Sigmoid colon (tissue), 4 donors: ENCODE data around the gene PIM3.

ENCODE experiments used
- POLR2A ChIP-seq, 2 donors: fragments of 450-650 bp; IDR thresholded peaks; one replicate each; pipeline ENCODE4 v1.6.1; 2016; ENCODE audit warnings: antibody characterized with exemption in 2 of 2, mild to moderate bottlenecking in 2 of 2, moderate library complexity in 2 of 2
- POLR2AphosphoS5 ChIP-seq, 4 donors: sonication (generic); formaldehyde crosslinking; IDR thresholded peaks; one replicate each; pipeline ENCODE4 v1.6.1; 2017; ENCODE audit warnings: antibody characterized with exemption in 4 of 4

GRCh38 chr22:49959782-49960158 lies 802 bp upstream of the PIM3 start:
- no peak for TF ChIP-seq POLR2A (IDR thresholded peaks at IDR 0.05)
- no peak for TF ChIP-seq POLR2AphosphoS5 (IDR thresholded peaks at IDR 0.05)
